ENCODE measurements around the gene BRD3OS.

GRCh38 chr9:134049236-134049635, 24.0 kb downstream of the BRD3OS start:
- TF ChIP-seq CTCF (IDR thresholded peaks at IDR 0.05) (no peak), POLR2A (IDR thresholded peaks at IDR 0.05) (no peak), EP300 (IDR thresholded peaks at IDR 0.05) (no peak)

Data from upper lobe of left lung (tissue), 4 donors.